H1 (cell line): Measurements from ENCODE around the gene BCL2L11. TPM values are rescaled to one million over a fixed set of nuclear protein-coding genes. Genes with fewer than 3 reads are reported as not detected.

Experiments used
- CTCF ChIA-PET: fragments of 300-600 bp; sonication (Branson Sonifier 250); formaldehyde crosslinking; loops from one replicate; lab custom pipeline; 2021; ENCODE audit not compliant: partially characterized antibody; lab: Charles Lee
- POLR2A ChIA-PET: fragments of 300-600 bp; sonication (Branson Sonifier 250); formaldehyde crosslinking; loops from one replicate; lab custom pipeline; 2021; ENCODE audit warnings: inconsistent platforms; ENCODE audit not compliant: partially characterized antibody; lab: Charles Lee
- DNase-seq, 2 experiments: peaks; one replicate each; pipeline versions ENCODE4 v3.0.0 to v3.0.0-alpha.2; 2010 to 2022; ENCODE audit warnings: low spot score in 2 of 2, low read depth in 1 of 2, mixed read lengths in 1 of 2
- FAIRE-seq: peaks from 2 replicates; lab custom pipeline; 2011; peaks lifted over from hg19 to GRCh38; lab: Jason Lieb, UNC
- H2AFZ ChIP-seq: 2 replicates; pipeline ENCODE4 v1.8.1; 2012; ENCODE audit warnings: low read length, inconsistent platforms
- H2AK5ac ChIP-seq: 2 replicates; pipeline ENCODE4 v1.6.1; 2013; ENCODE audit warnings: low read depth, low read length
- H2BK120ac ChIP-seq: replicated peaks from 2 replicates; pipeline ENCODE3; 2013; ENCODE audit warnings: low read depth, low read length, inconsistent platforms
- H2BK12ac ChIP-seq: 2 replicates; pipeline ENCODE4 v1.6.1; 2013; ENCODE audit warnings: low read depth, low read length
- H2BK15ac ChIP-seq: 2 replicates; pipeline ENCODE4 v1.6.1; 2013; ENCODE audit warnings: low read length
- H2BK20ac ChIP-seq: 2 replicates; pipeline ENCODE4 v1.6.1; 2013; ENCODE audit warnings: low read length
- H2BK5ac ChIP-seq: 2 replicates; pipeline ENCODE4 v1.6.1; 2013; ENCODE audit warnings: low read depth, low read length
- H3K14ac ChIP-seq: 2 replicates; pipeline ENCODE4 v1.6.1; 2013; ENCODE audit warnings: inconsistent platforms; ENCODE audit not compliant: insufficient read length
- H3K18ac ChIP-seq: 2 replicates; pipeline ENCODE4 v1.6.1; 2013; ENCODE audit warnings: low read length; ENCODE audit errors: extremely low read depth
- H3K23ac ChIP-seq: 2 replicates; pipeline ENCODE4 v1.6.1; 2013; ENCODE audit warnings: inconsistent platforms; ENCODE audit not compliant: insufficient read length
- H3K23me2 ChIP-seq: 2 replicates; pipeline ENCODE4 v1.6.1; 2013; ENCODE audit warnings: low read depth, low read length
- H3K27ac ChIP-seq: 2 replicates; pipeline ENCODE4 v1.6.1; 2011; ENCODE audit warnings: low read depth, low read length, inconsistent platforms
- H3K27me3 ChIP-seq, 4 experiments: replicated peaks in 1 of 4; 1 replicate in 1 of 4; 2 replicates in 3 of 4; pipeline versions ENCODE4 v1.6.1 to v1.8.1; 2011 to 2013; ENCODE audit warnings: low read length in 3 of 4, mild to moderate bottlenecking in 3 of 4, inconsistent platforms in 2 of 4, mixed read lengths in 2 of 4, moderate library complexity in 1 of 4; ENCODE audit not compliant: control insufficient read depth in 3 of 4, insufficient read depth in 3 of 4; ENCODE audit errors: extremely low read depth in 1 of 4
- H3K36me3 ChIP-seq, 4 experiments: 2 replicates each; pipeline versions ENCODE4 v1.6.1 to v1.8.1; 2011 to 2013; ENCODE audit warnings: mild to moderate bottlenecking in 4 of 4, low read length in 3 of 4, moderate library complexity in 2 of 4, control low read depth in 1 of 4, inconsistent platforms in 1 of 4; ENCODE audit not compliant: insufficient read depth in 4 of 4, control insufficient read depth in 2 of 4
- H3K4ac ChIP-seq: replicated peaks from 2 replicates; pipeline ENCODE3; 2013; ENCODE audit warnings: low read length, low read depth, mixed read lengths, inconsistent platforms; ENCODE audit not compliant: insufficient read length
- H3K4me1 ChIP-seq, 4 experiments: replicated peaks in 1 of 4; 1 replicate in 1 of 4; 2 replicates in 3 of 4; pipeline versions ENCODE4 v1.6.1 to v1.8.1; 2011 to 2013; ENCODE audit warnings: low read length in 3 of 4, inconsistent platforms in 2 of 4, mixed read lengths in 1 of 4; ENCODE audit not compliant: insufficient read depth in 4 of 4, control insufficient read depth in 3 of 4
- H3K4me2 ChIP-seq, 2 experiments: 2 replicates each; pipeline versions ENCODE4 v1.6.1 to v1.8.1; 2011 to 2013; ENCODE audit warnings: low read depth in 2 of 2, low read length in 2 of 2, control low read depth in 1 of 2, inconsistent platforms in 1 of 2, mild to moderate bottlenecking in 1 of 2; ENCODE audit not compliant: insufficient read depth in 1 of 2
- H3K4me3 ChIP-seq, 4 experiments: fragments of 200-600, 300-600 bp in 1 of 4; sonication (generic), shearing (Covaris generic), sonication (Bioruptor Twin) in 1 of 4; 2 replicates each; pipeline versions ENCODE4 v1.5.1 to v1.8.1; 2011 to 2016; ENCODE audit warnings: low read length in 4 of 4, low read depth in 3 of 4, control low read depth in 2 of 4, inconsistent platforms in 2 of 4, mild to moderate bottlenecking in 2 of 4, mixed read lengths in 1 of 4, moderate library complexity in 1 of 4; ENCODE audit not compliant: insufficient read depth in 2 of 4; ENCODE audit errors: extremely low read depth in 1 of 4
- H3K56ac ChIP-seq: replicated peaks from 2 replicates; pipeline ENCODE3; 2013; ENCODE audit warnings: low read depth, mild to moderate bottlenecking, mixed read lengths, low read length, inconsistent platforms; ENCODE audit not compliant: insufficient read length
- H3K79me1 ChIP-seq: 2 replicates; pipeline ENCODE4 v1.6.1; 2013; ENCODE audit warnings: low read depth, low read length, control low read depth
- H3K79me2 ChIP-seq, 2 experiments: 2 replicates each; pipeline versions ENCODE4 v1.6.1 to v1.8.1; 2012 to 2013; ENCODE audit warnings: low read length in 2 of 2, mild to moderate bottlenecking in 2 of 2, inconsistent platforms in 1 of 2; ENCODE audit not compliant: insufficient read depth in 2 of 2, control insufficient read depth in 1 of 2
- H3K9ac ChIP-seq, 4 experiments: replicated peaks in 1 of 4; 1 replicate in 1 of 4; 2 replicates in 3 of 4; pipeline versions ENCODE4 v1.6.1 to v1.8.1; 2011 to 2013; ENCODE audit warnings: low read depth in 3 of 4, low read length in 3 of 4, control low read depth in 2 of 4, mild to moderate bottlenecking in 2 of 4, moderate library complexity in 2 of 4, inconsistent platforms in 1 of 4; ENCODE audit errors: extremely low read depth in 1 of 4
- H3K9me3 ChIP-seq, 2 experiments: 2 replicates each; pipeline versions ENCODE4 v1.6.1 to v1.8.1; 2012 to 2013; ENCODE audit warnings: mild to moderate bottlenecking in 2 of 2, moderate library complexity in 2 of 2, control low read depth in 1 of 2, inconsistent platforms in 1 of 2, low read depth in 1 of 2, low read length in 1 of 2, mixed read lengths in 1 of 2; ENCODE audit not compliant: insufficient read depth in 2 of 2
- H4K20me1 ChIP-seq, 2 experiments: replicated peaks in 1 of 2; 2 replicates each; pipeline versions ENCODE3 to v1.8.1; 2011 to 2013; ENCODE audit warnings: inconsistent platforms in 2 of 2, low read length in 2 of 2, mild to moderate bottlenecking in 1 of 2; ENCODE audit not compliant: insufficient read depth in 2 of 2, control insufficient read depth in 1 of 2
- H4K5ac ChIP-seq: 2 replicates; pipeline ENCODE4 v1.6.1; 2013; ENCODE audit warnings: low read length, low read depth, mixed read lengths, inconsistent platforms; ENCODE audit not compliant: insufficient read length
- H4K8ac ChIP-seq: 2 replicates; pipeline ENCODE4 v1.8.0; 2013; ENCODE audit warnings: mild to moderate bottlenecking, moderate library complexity, low read length, inconsistent platforms; ENCODE audit not compliant: insufficient read depth; ENCODE audit errors: extremely low read depth
- H4K91ac ChIP-seq: replicated peaks from 2 replicates; pipeline ENCODE3; 2013; ENCODE audit warnings: low read length, mixed read lengths, inconsistent platforms; ENCODE audit not compliant: insufficient read length
- CBX8 ChIP-seq: fragments of 300-800, 300-1000 bp; sonication (generic); IDR thresholded peaks from 2 replicates; pipeline ENCODE4 v1.7.1; 2016; ENCODE audit warnings: low read depth, low read length, borderline replicate concordance
- CEBPB ChIP-seq: IDR thresholded peaks from 2 replicates; pipeline ENCODE4 v1.6.1; 2012; ENCODE audit warnings: low read depth, low read length
- CREB1 ChIP-seq: IDR thresholded peaks from 2 replicates; pipeline ENCODE4 v1.6.1; 2012; ENCODE audit warnings: inconsistent platforms
- EZH2 ChIP-seq: fragments of 200-600 bp; sonication (generic); IDR thresholded peaks from 2 replicates; pipeline ENCODE4 v1.7.1; 2012; ENCODE audit warnings: low read depth, mild to moderate bottlenecking, moderate library complexity, low read length, inconsistent platforms; ENCODE audit not compliant: severe bottlenecking
- GABPA ChIP-seq: IDR thresholded peaks from 2 replicates; pipeline ENCODE4 v1.6.1; 2011; ENCODE audit warnings: mild to moderate bottlenecking, low read length, moderate library complexity, borderline replicate concordance; ENCODE audit not compliant: insufficient read depth
- JUND ChIP-seq: IDR thresholded peaks from 2 replicates; pipeline ENCODE4 v1.6.1; 2011; ENCODE audit warnings: mild to moderate bottlenecking, improper control_type of control experiment, low read length
- KDM1A ChIP-seq: fragments of 200-600, 300-600 bp; sonication (generic); IDR thresholded peaks from 2 replicates; pipeline ENCODE4 v1.7.1; 2016; ENCODE audit warnings: mild to moderate bottlenecking, low read length, borderline replicate concordance
- NANOG ChIP-seq: IDR thresholded peaks from 2 replicates; pipeline ENCODE4 v1.6.1; 2011; ENCODE audit warnings: low read length, low read depth, mild to moderate bottlenecking, inconsistent platforms; ENCODE audit not compliant: insufficient read depth, poor library complexity, severe bottlenecking
- POLR2AphosphoS5 ChIP-seq: IDR thresholded peaks from 2 replicates; pipeline ENCODE4 v1.6.1; 2011; ENCODE audit warnings: low read depth, low read length
- RNF2 ChIP-seq: fragments of 200-900, 300-1000 bp; sonication (generic); IDR thresholded peaks from 2 replicates; pipeline ENCODE4 v1.7.1; 2016; ENCODE audit warnings: borderline replicate concordance, low read depth, mild to moderate bottlenecking, antibody characterized with exemption, low read length; ENCODE audit not compliant: poor library complexity, severe bottlenecking; ENCODE audit errors: missing control alignments
- SIN3A ChIP-seq, 2 experiments: IDR thresholded peaks in 1 of 2; conservative IDR thresholded peaks in 1 of 2; 2 replicates each; pipeline ENCODE4 v1.6.1; 2011 to 2012; ENCODE audit warnings: low read length in 2 of 2, improper control_type of control experiment in 1 of 2, low read depth in 1 of 2, mild to moderate bottlenecking in 1 of 2
- YY1 ChIP-seq: IDR thresholded peaks from 2 replicates; pipeline ENCODE4 v1.6.1; 2011; ENCODE audit warnings: low read depth, mild to moderate bottlenecking, low read length
- WGBS, 2 experiments: shearing (Covaris generic) in 1 of 2; methylation state at CpG; one replicate each; pipeline versions ENCODE4 v1.1.6 to v1.1.7; 2013 to 2015; ENCODE audit warnings: low lambda C conversion rate in 2 of 2, mixed read lengths in 2 of 2, inconsistent platforms in 1 of 2, low coverage in 1 of 2, missing lambda C conversion rate in 1 of 2; ENCODE audit not compliant: insufficient replicate concordance in 2 of 2, insufficient coverage in 1 of 2, insufficient read length in 1 of 2; ENCODE audit errors: extremely low coverage in 1 of 2, missing lambda C conversion rate in 1 of 2; 5-methylcytosine and 5-hydroxymethylcytosine counted together
- polyA plus RNA-seq, 7 experiments: library from polyadenylated mRNA; depleted of rRNA in 3 of 7; stranded (reverse) in 5 of 7; unstranded in 2 of 7; fragments of >200 nt in 5 of 7; fragments of 200-250 nt in 2 of 7; gene quantifications; 1 replicate in 5 of 7; 2 replicates in 1 of 7; 4 replicates in 1 of 7; pipeline versions ENCODE4 v1.2.1 to v1.2.3, GENCODE V29; 2011 to 2013; ENCODE audit warnings: missing spikeins in 2 of 7, mixed read lengths in 2 of 7
- total RNA-seq: library from RNA; stranded (reverse); fragmentation: NEBNext Ultra II Directional; extraction: Animal tissue kit (Norgen Biotek cat#: 25700); gene quantifications from 2 replicates; pipeline ENCODE4 v1.2.1, GENCODE V29; 2021
- TF ChIP-seq, protein P1 (sequence below): IDR thresholded peaks from 2 replicates; pipeline ENCODE4 v1.6.1; 2012; ENCODE audit warnings: inconsistent platforms

BCL2L11 gene
- total and polyA plus RNA-seq, 2 of the 8 experiments (the other 6 are each of a cell fraction or from before 2014, with no cell fraction given): 7.5 to 22.9 TPM

DNA sequence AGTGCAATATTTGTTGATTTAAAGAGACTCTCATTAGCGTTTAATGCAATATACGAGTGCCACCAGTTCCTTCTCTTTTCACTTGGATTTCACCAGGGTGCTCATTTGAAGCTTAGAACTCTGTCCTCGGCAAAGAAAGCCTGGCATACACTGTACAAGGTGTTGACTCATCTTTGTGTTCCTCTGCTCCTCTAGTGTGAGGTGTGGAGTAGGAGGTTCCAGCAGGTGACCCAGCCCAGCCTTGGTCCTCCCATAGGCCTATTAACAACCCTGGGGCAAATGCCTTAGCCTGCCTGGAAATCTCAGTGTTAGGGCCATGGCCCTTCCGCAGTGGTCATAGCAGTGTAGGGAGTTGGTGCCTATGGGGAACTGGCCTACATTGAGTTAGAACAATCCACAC, 20.1 kb downstream of the BCL2L11 start:
- Histone ChIP-seq H2BK20ac (no peak overlapping the region), H3K18ac (no peak overlapping the region), H4K20me1 (peaks cover 7 to 23% of the 10 kb centered on the region in 2 experiments), H3K23ac (no peak overlapping the region), H2BK12ac (no peak overlapping the region), H4K5ac (no peak overlapping the region), H3K9ac (no peak overlapping the region), H2AK5ac (no peak overlapping the region), H3K27ac (no peak overlapping the region), H3K23me2 (no peaks in the 10 kb centered on the region), H3K14ac (no peak overlapping the region), H3K27me3 (no peaks in the 10 kb centered on the region), H3K4me3 (no peak overlapping the region), H4K8ac (no peak overlapping the region), H3K4ac (no peak overlapping the region), H2BK15ac (no peak overlapping the region), H2BK120ac (no peak overlapping the region), H3K79me1 (peaks cover 14% of the 10 kb centered on the region; the same call in 1 of the 2 replicates), H3K56ac (no peak overlapping the region), H3K4me2 (no peak overlapping the region), H3K4me1 (peaks cover 0 to 4% (median 0%) of the 10 kb centered on the region in 4 experiments; a peak in 2 of 7 replicates), H2AFZ (no peak overlapping the region), H3K79me2 (peaks cover 5 to 50% of the 10 kb centered on the region in 2 experiments; a peak in 3 of 4 replicates), H3K36me3 (peaks cover 0 to 27% (median 8%) of the 10 kb centered on the region in 4 experiments; a peak in 4 of 8 replicates), H3K9me3 (no peaks in the 10 kb centered on the region), H2BK5ac (no peak overlapping the region), H4K91ac (no peak overlapping the region)
- WGBS, 2 experiments: 85% methylated on average over 4 of the region's 4 CpGs; no CpG with 5 or more reads in 1 of the 2 experiments
- POLR2A ChIA-PET: no interaction called here
- CTCF ChIA-PET: interaction anchor here (1.0 kb wide), 1 partner anchor 54 kb away, joined by 3 read pairs; no protein-coding TSS in a partner anchor
- DNase-seq: no peak
- FAIRE-seq: no peak
- TF ChIP-seq, protein P1, sequence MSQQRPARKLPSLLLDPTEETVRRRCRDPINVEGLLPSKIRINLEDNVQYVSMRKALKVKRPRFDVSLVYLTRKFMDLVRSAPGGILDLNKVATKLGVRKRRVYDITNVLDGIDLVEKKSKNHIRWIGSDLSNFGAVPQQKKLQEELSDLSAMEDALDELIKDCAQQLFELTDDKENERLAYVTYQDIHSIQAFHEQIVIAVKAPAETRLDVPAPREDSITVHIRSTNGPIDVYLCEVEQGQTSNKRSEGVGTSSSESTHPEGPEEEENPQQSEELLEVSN: no peak
- TF ChIP-seq GABPA (no peak), JUND (no peak), SIN3A (conservative IDR thresholded peaks at IDR 0.05 in 1 of 2, IDR thresholded peaks at IDR 0.05 in 1 of 2; ENCODE audit: low read depth in 1 of 2, low read length in 2 of 2) (no peak), NANOG (no peak), RNF2 (no peak), POLR2AphosphoS5 (no peak), YY1 (no peak), CEBPB (no peak), KDM1A (no peak), EZH2 (no peak), CREB1 (no peak), CBX8 (no peak)
